Rectal smooth muscle tissue (tissue), 1 donor: Measurements from ENCODE around the gene SORCS2.

Source experiments
- H3K27ac ChIP-seq: one replicate; pipeline ENCODE4 v1.7.0; 2013; ENCODE audit warnings: low read depth, low read length, inconsistent platforms
- H3K27me3 ChIP-seq: one replicate; pipeline ENCODE4 v1.7.0; 2013; ENCODE audit warnings: low read length; ENCODE audit not compliant: control insufficient read depth, insufficient read depth
- H3K36me3 ChIP-seq: one replicate; pipeline ENCODE4 v1.7.0; 2013; ENCODE audit warnings: low read length; ENCODE audit not compliant: control insufficient read depth, insufficient read depth
- H3K4me1 ChIP-seq: one replicate; pipeline ENCODE4 v1.7.0; 2013; ENCODE audit warnings: low read length; ENCODE audit not compliant: control insufficient read depth, insufficient read depth
- H3K4me3 ChIP-seq: one replicate; pipeline ENCODE4 v1.7.0; 2013; ENCODE audit warnings: low read length
- H3K9ac ChIP-seq: one replicate; pipeline ENCODE4 v1.7.0; 2013; ENCODE audit warnings: low read length

SORCS2 gene

GRCh38 chr4:7241597-7242125 is 49.3 kb downstream of the SORCS2 start:
- no peak overlapping the region for H3K27ac ChIP-seq
- peaks cover 10% of the 10 kb centered on the region for H3K4me1 ChIP-seq

GRCh38 chr4:7242766-7243165 is 50.4 kb downstream of the SORCS2 start:
- H3K27me3 ChIP-seq, result no peaks in the 10 kb centered on the region
- peaks cover 7% of the 10 kb centered on the region for H3K4me1 ChIP-seq
- H3K27ac ChIP-seq, result no peak overlapping the region
- no peak overlapping the region for H3K4me3 ChIP-seq
- no peaks in the 10 kb centered on the region for H3K36me3 ChIP-seq
- no peak overlapping the region for H3K9ac ChIP-seq

More at GRCh38 chr4:7241597-7242125, 49.3 kb downstream of the SORCS2 start:
- Histone ChIP-seq H3K9ac (no peak overlapping the region), H3K36me3 (no peaks in the 10 kb centered on the region), H3K4me3 (no peak overlapping the region), H3K27me3 (no peaks in the 10 kb centered on the region)

GRCh38 chr4:7243609-7244330 is 51.4 kb downstream of the SORCS2 start:
- Histone ChIP-seq H3K36me3 (no peaks in the 10 kb centered on the region), H3K4me1 (peaks cover 7% of the 10 kb centered on the region), H3K9ac (no peak overlapping the region), H3K27ac (no peak overlapping the region), H3K27me3 (no peaks in the 10 kb centered on the region), H3K4me3 (no peak overlapping the region)

- no peaks in the 10 kb centered on the region for H3K36me3 ChIP-seq
- H3K9ac ChIP-seq, result no peak overlapping the region
- H3K27me3 ChIP-seq, result no peaks in the 10 kb centered on the region
- H3K27ac ChIP-seq, result no peak overlapping the region
- no peak overlapping the region for H3K4me3 ChIP-seq
- peaks cover 8% of the 10 kb centered on the region for H3K4me1 ChIP-seq
These were observed 52.0 kb downstream of the SORCS2 start for GRCh38 chr4:7244331-7244665.

GRCh38 chr4:7244751-7245320 is 52.5 kb downstream of the SORCS2 start:
- no peaks in the 10 kb centered on the region for H3K36me3 ChIP-seq
- no peak overlapping the region for H3K4me3 ChIP-seq
- H3K9ac ChIP-seq, result no peak overlapping the region
- H3K4me1 ChIP-seq, result peaks cover 13% of the 10 kb centered on the region
- H3K27me3 ChIP-seq, result no peaks in the 10 kb centered on the region
- H3K27ac ChIP-seq, result no peak overlapping the region

GRCh38 chr4:7247521-7247920 is 55.2 kb downstream of the SORCS2 start:
- H3K4me3 ChIP-seq, result no peak overlapping the region
- peaks cover 16% of the 10 kb centered on the region for H3K4me1 ChIP-seq
- no peaks in the 10 kb centered on the region for H3K36me3 ChIP-seq
- H3K27me3 ChIP-seq, result no peaks in the 10 kb centered on the region
- no peak overlapping the region for H3K27ac ChIP-seq
- no peak overlapping the region for H3K9ac ChIP-seq

GRCh38 chr4:7247946-7248345 is 55.6 kb downstream of the SORCS2 start:
- H3K4me3 ChIP-seq, result no peak overlapping the region
- H3K27ac ChIP-seq, result no peak overlapping the region
- no peaks in the 10 kb centered on the region for H3K27me3 ChIP-seq
- no peaks in the 10 kb centered on the region for H3K36me3 ChIP-seq
- peaks cover 16% of the 10 kb centered on the region for H3K4me1 ChIP-seq
- H3K9ac ChIP-seq, result no peak overlapping the region

GRCh38 chr4:7248857-7249256 is 56.5 kb downstream of the SORCS2 start:
- Histone ChIP-seq H3K4me1 (peaks cover 11% of the 10 kb centered on the region), H3K36me3 (no peaks in the 10 kb centered on the region), H3K27ac (peak overlapping the region; percentile 61), H3K4me3 (no peak overlapping the region), H3K27me3 (no peaks in the 10 kb centered on the region), H3K9ac (no peak overlapping the region)

GRCh38 chr4:7251321-7251720 is 59.0 kb downstream of the SORCS2 start:
- Histone ChIP-seq H3K4me1 (peaks cover 9% of the 10 kb centered on the region), H3K27ac (no peak overlapping the region), H3K36me3 (no peaks in the 10 kb centered on the region), H3K4me3 (no peak overlapping the region), H3K27me3 (no peaks in the 10 kb centered on the region), H3K9ac (no peak overlapping the region)

GRCh38 chr4:7252051-7252450 is 59.7 kb downstream of the SORCS2 start:
- Histone ChIP-seq H3K27ac (no peak overlapping the region), H3K4me1 (peaks cover 15% of the 10 kb centered on the region), H3K4me3 (no peak overlapping the region), H3K27me3 (no peaks in the 10 kb centered on the region), H3K9ac (no peak overlapping the region), H3K36me3 (no peaks in the 10 kb centered on the region)

- no peak overlapping the region for H3K9ac ChIP-seq
- no peaks in the 10 kb centered on the region for H3K27me3 ChIP-seq
- no peak overlapping the region for H3K27ac ChIP-seq
- H3K4me3 ChIP-seq, result no peak overlapping the region
- no peaks in the 10 kb centered on the region for H3K36me3 ChIP-seq
- peaks cover 15% of the 10 kb centered on the region for H3K4me1 ChIP-seq
These were observed 60.4 kb downstream of the SORCS2 start for GRCh38 chr4:7252510-7253340.

GRCh38 chr4:7253341-7253700 is 61.0 kb downstream of the SORCS2 start:
- H3K27ac ChIP-seq, result no peak overlapping the region
- H3K4me3 ChIP-seq, result no peak overlapping the region
- no peak overlapping the region for H3K9ac ChIP-seq
- peaks cover 15% of the 10 kb centered on the region for H3K4me1 ChIP-seq
- H3K27me3 ChIP-seq, result no peaks in the 10 kb centered on the region
- no peaks in the 10 kb centered on the region for H3K36me3 ChIP-seq
